Caco-2 (cell line): ENCODE results near the gene CCL2. TPM values are rescaled to one million over a fixed set of nuclear protein-coding genes. Genes with fewer than 3 reads are reported as not detected.

ENCODE experiments used
- BruUV-seq: library from RNA; stranded (reverse); fragments of 400-500 nt; replicated peaks from 2 replicates; lab custom pipeline; 2021; lab: Mats Ljungman, UMichigan
- CTCF ChIA-PET: fragments of 300-600 bp; sonication (Branson Sonifier 250); formaldehyde crosslinking; loops from one replicate; lab custom pipeline; 2022; ENCODE audit warnings: antibody characterized with exemption; lab: Charles Lee
- POLR2A ChIA-PET: fragments of 300-600 bp; sonication (Branson Sonifier 250); formaldehyde crosslinking; loops from one replicate; lab custom pipeline; 2022; ENCODE audit warnings: antibody characterized with exemption; lab: Charles Lee
- DNase-seq, 2 experiments: peaks; one replicate each; pipeline versions ENCODE4 v3.0.0 to v3.0.0-alpha.2; 2020 to 2022
- H3K27me3 ChIP-seq: replicated peaks from 2 replicates; pipeline ENCODE4 v1.6.0; 2011; ENCODE audit warnings: low read length; ENCODE audit not compliant: control insufficient read depth, insufficient read depth
- H3K36me3 ChIP-seq: 2 replicates; pipeline ENCODE4 v1.5.1; 2011; ENCODE audit warnings: low read length; ENCODE audit not compliant: control insufficient read depth, insufficient read depth
- H3K4me1 ChIP-seq: fragments of 250-450 bp; sonication (Bioruptor Pico); 2 replicates; pipeline ENCODE4 v1.5.1; 2020; ENCODE audit warnings: mild to moderate bottlenecking
- H3K4me3 ChIP-seq: 2 replicates; pipeline ENCODE4 v1.5.1; 2011; ENCODE audit warnings: low read depth, mild to moderate bottlenecking, control low read depth, low read length
- H3K9me3 ChIP-seq: fragments of 250-450 bp; sonication (Bioruptor Pico); 2 replicates; pipeline ENCODE4 v1.5.1; 2020; ENCODE audit warnings: mild to moderate bottlenecking, moderate library complexity
- H3K27ac Mint-ChIP-seq: one replicate; pipeline ENCODE4 v1.8.0; 2022; ENCODE audit warnings: mixed read lengths; ENCODE audit not compliant: unreplicated experiment
- H3K27me3 Mint-ChIP-seq: one replicate; pipeline ENCODE4 v1.8.0; 2022; ENCODE audit warnings: mixed read lengths; ENCODE audit not compliant: insufficient read depth, unreplicated experiment
- H3K36me3 Mint-ChIP-seq: one replicate; pipeline ENCODE4 v1.8.0; 2022; ENCODE audit warnings: mild to moderate bottlenecking, mixed read lengths; ENCODE audit not compliant: insufficient read depth, unreplicated experiment
- H3K4me1 Mint-ChIP-seq: one replicate; pipeline ENCODE4 v1.8.0; 2022; ENCODE audit warnings: low read depth, mixed read lengths; ENCODE audit not compliant: unreplicated experiment
- H3K4me3 Mint-ChIP-seq: one replicate; pipeline ENCODE4 v1.8.0; 2022; ENCODE audit warnings: mild to moderate bottlenecking, moderate library complexity, mixed read lengths; ENCODE audit not compliant: unreplicated experiment
- H3K9me3 Mint-ChIP-seq: one replicate; pipeline ENCODE4 v1.8.0; 2022; ENCODE audit warnings: mixed read lengths; ENCODE audit not compliant: unreplicated experiment
- intact Hi-C: fragments of 100-400 bp; cut with micrococcal nuclease; formaldehyde crosslinking; loops from one replicate; pipeline ENCODE4 v1.10.0; 2022; ENCODE audit not compliant: unreplicated experiment
- total RNA-seq: library from RNA; stranded (reverse); gene quantifications from 2 replicates; pipeline ENCODE4 v1.2.3, GENCODE V29; 2022
- TF ChIP-seq, protein P1 (sequence below), 2 experiments: fragments of 200-600 bp in 1 of 2; IDR thresholded peaks; 1 replicate in 1 of 2; 2 replicates in 1 of 2; pipeline versions ENCODE4 v1.5.1 to v1.8.0; 2011 to 2022; ENCODE audit warnings: antibody characterized with exemption in 1 of 2, control low read depth in 1 of 2, inconsistent platforms in 1 of 2, low read depth in 1 of 2, low read length in 1 of 2, mild to moderate bottlenecking in 1 of 2, moderate library complexity in 1 of 2; ENCODE audit not compliant: insufficient read depth in 1 of 2, severe bottlenecking in 1 of 2, unreplicated experiment in 1 of 2

CCL2 gene
- total RNA-seq, 1 experiment from 2014 or later = not detected

DNA sequence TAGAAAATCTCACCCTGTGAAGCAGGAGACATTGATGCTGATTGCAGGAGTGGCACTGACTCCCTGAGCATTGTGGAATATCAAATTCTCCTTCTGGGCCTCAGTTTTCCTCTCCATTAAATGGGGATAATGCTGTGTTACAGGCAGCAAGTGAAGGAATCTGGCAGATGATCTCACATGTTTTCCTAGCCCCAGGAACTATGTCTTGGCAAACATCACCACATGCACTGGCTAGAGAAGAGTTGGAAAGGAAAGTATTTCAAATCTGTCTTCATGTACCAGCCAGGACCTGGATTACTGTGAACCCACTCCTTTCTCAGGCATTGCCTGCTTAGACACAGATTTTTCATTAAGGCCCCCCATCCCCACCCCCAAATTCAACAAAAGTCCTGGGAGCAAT lies 50.5 kb downstream of the CCL2 start:
- BruUV-seq = no TSS peak
- intact Hi-C loops = loop anchor here (2.0 kb wide), 1 partner anchor 105 kb away; no protein-coding TSS in a partner anchor
- H3K27me3 ChIP-seq = no peaks in the 10 kb centered on the region; the same call in none of the 2 replicates
- H3K9me3 Mint-ChIP-seq = no peaks in the 10 kb centered on the region
- no peak overlapping the region for H3K4me3 Mint-ChIP-seq
- no peaks in the 10 kb centered on the region for H3K4me1 Mint-ChIP-seq
- no peaks in the 10 kb centered on the region for H3K9me3 ChIP-seq
- CTCF ChIA-PET = interaction anchor here (1.2 to 1.7 kb wide), 3 partner anchors 56 to 105 kb away, joined by 4 to 14 read pairs (median 5); no protein-coding TSS in a partner anchor
- no peaks in the 10 kb centered on the region for H3K36me3 ChIP-seq
- H3K27ac Mint-ChIP-seq = no peak overlapping the region
- DNase-seq = no peak
- no peaks in the 10 kb centered on the region for H3K36me3 Mint-ChIP-seq
- POLR2A ChIA-PET = no interaction called here
- no peaks in the 10 kb centered on the region for H3K27me3 Mint-ChIP-seq
- H3K4me3 ChIP-seq = no peak overlapping the region
- TF ChIP-seq, protein P1, sequence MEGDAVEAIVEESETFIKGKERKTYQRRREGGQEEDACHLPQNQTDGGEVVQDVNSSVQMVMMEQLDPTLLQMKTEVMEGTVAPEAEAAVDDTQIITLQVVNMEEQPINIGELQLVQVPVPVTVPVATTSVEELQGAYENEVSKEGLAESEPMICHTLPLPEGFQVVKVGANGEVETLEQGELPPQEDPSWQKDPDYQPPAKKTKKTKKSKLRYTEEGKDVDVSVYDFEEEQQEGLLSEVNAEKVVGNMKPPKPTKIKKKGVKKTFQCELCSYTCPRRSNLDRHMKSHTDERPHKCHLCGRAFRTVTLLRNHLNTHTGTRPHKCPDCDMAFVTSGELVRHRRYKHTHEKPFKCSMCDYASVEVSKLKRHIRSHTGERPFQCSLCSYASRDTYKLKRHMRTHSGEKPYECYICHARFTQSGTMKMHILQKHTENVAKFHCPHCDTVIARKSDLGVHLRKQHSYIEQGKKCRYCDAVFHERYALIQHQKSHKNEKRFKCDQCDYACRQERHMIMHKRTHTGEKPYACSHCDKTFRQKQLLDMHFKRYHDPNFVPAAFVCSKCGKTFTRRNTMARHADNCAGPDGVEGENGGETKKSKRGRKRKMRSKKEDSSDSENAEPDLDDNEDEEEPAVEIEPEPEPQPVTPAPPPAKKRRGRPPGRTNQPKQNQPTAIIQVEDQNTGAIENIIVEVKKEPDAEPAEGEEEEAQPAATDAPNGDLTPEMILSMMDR (IDR thresholded peaks at IDR 0.05; ENCODE audit: insufficient read depth in 1 of 2, low read depth in 1 of 2, low read length in 1 of 2, severe bottlenecking in 1 of 2, unreplicated experiment in 1 of 2) = no peak
- no peaks in the 10 kb centered on the region for H3K4me1 ChIP-seq

DNA sequence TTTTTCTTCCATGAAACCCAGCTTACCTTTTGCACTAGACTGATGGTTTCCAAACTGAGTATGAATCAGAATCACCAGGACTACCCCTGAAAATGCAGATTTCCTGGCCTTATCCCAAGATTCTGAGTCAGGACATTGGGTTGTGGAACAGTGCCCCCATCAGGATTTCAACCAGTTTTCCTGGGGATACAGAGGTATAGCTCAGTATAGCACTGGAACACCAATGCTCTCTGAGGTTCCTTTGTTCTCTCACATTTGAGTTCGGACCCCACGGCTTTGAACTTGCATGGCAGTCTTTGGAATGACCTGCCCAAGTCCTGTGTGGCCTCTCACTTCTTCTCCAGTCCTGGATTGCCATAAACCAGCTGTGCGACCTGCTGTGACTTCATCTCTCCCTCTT lies 51.4 kb downstream of the CCL2 start:
- intact Hi-C loops = loop anchor here (2.0 kb wide), 1 partner anchor 106 kb away; no protein-coding TSS in a partner anchor
- no peak overlapping the region for H3K4me3 ChIP-seq
- no peaks in the 10 kb centered on the region; the same call in none of the 2 replicates for H3K27me3 ChIP-seq
- no peaks in the 10 kb centered on the region for H3K9me3 ChIP-seq
- Mint-ChIP-seq H3K9me3 (no peaks in the 10 kb centered on the region), H3K36me3 (no peaks in the 10 kb centered on the region), H3K27me3 (no peaks in the 10 kb centered on the region), H3K27ac (no peak overlapping the region), H3K4me3 (no peak overlapping the region), H3K4me1 (no peaks in the 10 kb centered on the region)
- H3K4me1 ChIP-seq = no peaks in the 10 kb centered on the region
- no peaks in the 10 kb centered on the region for H3K36me3 ChIP-seq
- no TSS peak for BruUV-seq
- TF ChIP-seq, protein P1 (IDR thresholded peaks at IDR 0.05; ENCODE audit: insufficient read depth in 1 of 2, low read depth in 1 of 2, low read length in 1 of 2, severe bottlenecking in 1 of 2, unreplicated experiment in 1 of 2) = peak in 1 of 2 experiments; percentile 2
- CTCF ChIA-PET = interaction anchor here (1.2 to 1.7 kb wide), 2 partner anchors 55 to 106 kb away, joined by 5 to 14 read pairs; no protein-coding TSS in a partner anchor
- DNase-seq = peak in 1 of 2 experiments; percentile 5
- POLR2A ChIA-PET = no interaction called here

Other genes with a start within 250 kb of the CCL2 start
- gene CCL7, start 14.9 kb downstream of the CCL2 start, total RNA-seq = not detected in 2 replicates
- gene CCL11, start 30.5 kb downstream of the CCL2 start, total RNA-seq = not detected in 2 replicates
- not detected in 2 replicates for gene CCL8, start 64.2 kb downstream of the CCL2 start, total RNA-seq
- not detected in 2 replicates for gene CCL13, start 101.2 kb downstream of the CCL2 start, total RNA-seq
- gene CCL1, start 107.9 kb downstream of the CCL2 start, total RNA-seq = not detected in 2 replicates